ENCODE data around the gene THTPA. TPM values are rescaled to one million over a fixed set of nuclear protein-coding genes. Genes with fewer than 3 reads are reported as not detected.
A peak's percentile ranks its signal among the peaks of the same experiment; 100 is the strongest.

The THTPA gene
- total RNA-seq, 1 experiment from 2014 or later = 4.1 TPM

- H3K9me3 ChIP-seq (ENCODE audit: insufficient read depth, low read depth) = no peaks in the 10 kb centered on the region
- no TSS peak for BruUV-seq (replicated peaks)
- CTCF ChIA-PET = no interaction called here
Observed at GRCh38 chr14:23518709-23519108, 37.4 kb upstream of the THTPA start.

DNA sequence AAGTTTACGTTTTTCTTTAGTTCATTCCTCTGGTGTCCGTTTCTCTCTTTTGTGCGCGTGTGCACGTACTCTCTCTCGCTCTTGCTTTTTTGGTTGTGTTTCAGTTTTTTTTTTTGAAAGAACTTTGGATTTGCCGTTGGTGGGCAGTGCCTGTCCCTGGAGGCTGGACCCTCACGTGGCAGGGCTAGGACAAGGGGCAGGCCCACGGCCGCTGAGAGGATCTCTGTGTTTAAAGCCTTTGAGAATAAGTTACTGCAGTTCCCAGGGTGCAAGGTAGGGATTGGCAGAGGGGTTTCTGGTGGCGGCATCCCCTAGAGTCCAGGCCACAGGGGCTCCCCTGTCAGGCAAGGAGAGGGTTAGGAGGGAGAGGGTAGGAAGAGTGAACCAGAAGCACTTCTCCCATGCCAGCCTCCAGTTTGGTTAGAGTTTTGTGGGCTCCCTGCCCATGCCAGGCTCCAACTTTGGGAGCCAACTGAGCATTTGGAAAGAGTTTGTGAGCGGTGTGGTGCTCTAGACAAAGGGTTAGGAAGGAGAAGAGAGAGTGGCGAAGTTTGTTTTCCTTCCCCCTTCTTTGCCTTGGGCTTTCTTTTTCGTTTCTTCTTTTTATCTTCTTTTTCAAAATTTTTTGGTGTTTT lies 35.1 kb upstream of the THTPA start:
- Histone ChIP-seq H3K4me1 (replicated peaks; ENCODE audit: insufficient read depth) (no peaks in the 10 kb centered on the region), H3K27me3 (ENCODE audit: insufficient read depth, low read depth) (no peaks in the 10 kb centered on the region), H3K27ac (no peak overlapping the region), H3F3A (ENCODE audit: insufficient read depth, low read depth) (no peaks in the 10 kb centered on the region), H3K4me2 (no peak overlapping the region), H3K79me2 (ENCODE audit: low read depth) (no peaks in the 10 kb centered on the region), H3K36me3 (ENCODE audit: low read depth) (no peaks in the 10 kb centered on the region), H3K9me3 (ENCODE audit: insufficient read depth, low read depth) (no peaks in the 10 kb centered on the region), H2AFZ (no peak overlapping the region), H3K4me3 (no peak overlapping the region), H4K20me1 (ENCODE audit: insufficient read depth) (no peaks in the 10 kb centered on the region), H3K9me2 (ENCODE audit: insufficient read depth) (no peaks in the 10 kb centered on the region)
- ChIA-PET POLR2A (ENCODE audit: unreplicated experiment) (interaction anchor here (0.6 kb wide), 1 partner anchor 77 kb away, joined by 3 read pairs; no protein-coding TSS in a partner anchor), CTCF (no interaction called here)
- TSS peak; percentile 24 for BruUV-seq (replicated peaks)
- TF ChIP-seq, protein P1, sequence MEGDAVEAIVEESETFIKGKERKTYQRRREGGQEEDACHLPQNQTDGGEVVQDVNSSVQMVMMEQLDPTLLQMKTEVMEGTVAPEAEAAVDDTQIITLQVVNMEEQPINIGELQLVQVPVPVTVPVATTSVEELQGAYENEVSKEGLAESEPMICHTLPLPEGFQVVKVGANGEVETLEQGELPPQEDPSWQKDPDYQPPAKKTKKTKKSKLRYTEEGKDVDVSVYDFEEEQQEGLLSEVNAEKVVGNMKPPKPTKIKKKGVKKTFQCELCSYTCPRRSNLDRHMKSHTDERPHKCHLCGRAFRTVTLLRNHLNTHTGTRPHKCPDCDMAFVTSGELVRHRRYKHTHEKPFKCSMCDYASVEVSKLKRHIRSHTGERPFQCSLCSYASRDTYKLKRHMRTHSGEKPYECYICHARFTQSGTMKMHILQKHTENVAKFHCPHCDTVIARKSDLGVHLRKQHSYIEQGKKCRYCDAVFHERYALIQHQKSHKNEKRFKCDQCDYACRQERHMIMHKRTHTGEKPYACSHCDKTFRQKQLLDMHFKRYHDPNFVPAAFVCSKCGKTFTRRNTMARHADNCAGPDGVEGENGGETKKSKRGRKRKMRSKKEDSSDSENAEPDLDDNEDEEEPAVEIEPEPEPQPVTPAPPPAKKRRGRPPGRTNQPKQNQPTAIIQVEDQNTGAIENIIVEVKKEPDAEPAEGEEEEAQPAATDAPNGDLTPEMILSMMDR (conservative IDR thresholded peaks at IDR 0.05) = no peak
- no peak for TF ChIP-seq EZH2 (IDR thresholded peaks at IDR 0.05; ENCODE audit: low read depth)
- no peak for DNase-seq
- intact Hi-C loops (cut with micrococcal nuclease; ENCODE audit: unreplicated experiment) = no loop called here

More at GRCh38 chr14:23518709-23519108, 37.4 kb upstream of the THTPA start:
- H3K4me3 ChIP-seq = no peak overlapping the region
- no peak overlapping the region for H3K4me2 ChIP-seq
- H3F3A ChIP-seq (ENCODE audit: insufficient read depth, low read depth) = no peaks in the 10 kb centered on the region
- H3K27ac ChIP-seq = no peak overlapping the region
- H3K9me2 ChIP-seq (ENCODE audit: insufficient read depth) = no peaks in the 10 kb centered on the region
- H3K4me1 ChIP-seq (replicated peaks; ENCODE audit: insufficient read depth) = no peaks in the 10 kb centered on the region
- TF ChIP-seq, protein P1 (conservative IDR thresholded peaks at IDR 0.05) = no peak
- no peak for TF ChIP-seq EZH2 (IDR thresholded peaks at IDR 0.05; ENCODE audit: low read depth)
- no peaks in the 10 kb centered on the region for H4K20me1 ChIP-seq (ENCODE audit: insufficient read depth)
- no peaks in the 10 kb centered on the region for H3K36me3 ChIP-seq (ENCODE audit: low read depth)
- DNase-seq = no peak
- POLR2A ChIA-PET (ENCODE audit: unreplicated experiment) = no interaction called here
- intact Hi-C loops (cut with micrococcal nuclease; ENCODE audit: unreplicated experiment) = no loop called here
- no peaks in the 10 kb centered on the region for H3K27me3 ChIP-seq (ENCODE audit: insufficient read depth, low read depth)
- no peaks in the 10 kb centered on the region for H3K79me2 ChIP-seq (ENCODE audit: low read depth)
- no peak overlapping the region for H2AFZ ChIP-seq

- no peaks in the 10 kb centered on the region for H3K27me3 ChIP-seq (ENCODE audit: insufficient read depth, low read depth)
- no peaks in the 10 kb centered on the region for H3K9me2 ChIP-seq (ENCODE audit: insufficient read depth)
- H4K20me1 ChIP-seq (ENCODE audit: insufficient read depth) = no peaks in the 10 kb centered on the region
- no peak overlapping the region for H3K27ac ChIP-seq
- no peaks in the 10 kb centered on the region for H3K9me3 ChIP-seq (ENCODE audit: insufficient read depth, low read depth)
- TF ChIP-seq, protein P1 (conservative IDR thresholded peaks at IDR 0.05) = no peak
- no peak for TF ChIP-seq EZH2 (IDR thresholded peaks at IDR 0.05; ENCODE audit: low read depth)
- CTCF ChIA-PET = interaction anchor here (0.5 kb wide), 1 partner anchor 37 kb away, joined by 5 read pairs; no protein-coding TSS in a partner anchor
- no peak overlapping the region for H2AFZ ChIP-seq
- H3K4me1 ChIP-seq (replicated peaks; ENCODE audit: insufficient read depth) = no peaks in the 10 kb centered on the region
- no peak overlapping the region for H3K4me2 ChIP-seq
- H3K4me3 ChIP-seq = no peak overlapping the region
- H3K79me2 ChIP-seq (ENCODE audit: low read depth) = no peaks in the 10 kb centered on the region
- DNase-seq = no peak
- no TSS peak for BruUV-seq (replicated peaks)
- no peaks in the 10 kb centered on the region for H3F3A ChIP-seq (ENCODE audit: insufficient read depth, low read depth)
- intact Hi-C loops (cut with micrococcal nuclease; ENCODE audit: unreplicated experiment) = no loop called here
- no peaks in the 10 kb centered on the region for H3K36me3 ChIP-seq (ENCODE audit: low read depth)
- POLR2A ChIA-PET (ENCODE audit: unreplicated experiment) = no interaction called here
Observed at GRCh38 chr14:23521785-23522640, 34.1 kb upstream of the THTPA start.
